Cardiac fibroblast (primary cell): ENCODE data around the gene KRTAP21-3.
"Not testable (repeated sequence)": the region's sequence is repeated elsewhere in the genome, so short reads cannot be mapped to it uniquely, and the experiment has no call there.

Source experiments
- DNase-seq, 2 donors: peaks; one replicate each; pipeline versions ENCODE4 v3.0.0 to v3.0.0-alpha.2; 2010; ENCODE audit warnings: low read depth in 2 of 2
- H3K4me3 ChIP-seq, 2 donors: replicated peaks in 1 of 2; 1 replicate in 1 of 2; 2 replicates in 1 of 2; pipeline ENCODE4 v1.5.1; 2011; ENCODE audit warnings: low read depth in 2 of 2, low read length in 2 of 2, mild to moderate bottlenecking in 2 of 2, moderate library complexity in 1 of 2
- CTCF ChIP-seq: IDR thresholded peaks from one replicate; pipeline ENCODE4 v1.5.1; 2011; ENCODE audit warnings: low read depth, mild to moderate bottlenecking, low read length, inconsistent platforms

The KRTAP21-3 gene

GRCh38 chr21:30718239-30718909 is at the start of gene KRTAP21-3:
TSS of gene KRTAP21-3 (minus strand) at chr21:30718777. CDS start at chr21:30718759, 18 bp downstream.
- H3K4me3 ChIP-seq, result no peak within 1 kb of the TSS
- TF ChIP-seq CTCF, result no peak
- DNase-seq, result peak in 1 of 2 donors; percentile 7

GRCh38 chr21:30760776-30761175 is 42.2 kb upstream of the KRTAP21-3 start:
- H3K4me3 ChIP-seq, result no peak overlapping the region
- no peak for DNase-seq
- TF ChIP-seq CTCF, result no peak

GRCh38 chr21:30758306-30758705 is 39.7 kb upstream of the KRTAP21-3 start:
- H3K4me3 ChIP-seq, result no peak overlapping the region
- no peak for TF ChIP-seq CTCF
- DNase-seq, result no peak

- H3K4me3 ChIP-seq, DNase-seq: not testable (repeated sequence)
Observed at GRCh38 chr21:30755328-30755727, 36.8 kb upstream of the KRTAP21-3 start, which contains the start of gene KRTAP21-1. TSS of gene KRTAP21-1 (minus strand) at chr21:30755428. CDS start at chr21:30755378, 50 bp downstream.

GRCh38 chr21:30747159-30747558 is 28.6 kb upstream of the KRTAP21-3 start, which contains the start of gene KRTAP21-2:
TSS of gene KRTAP21-2 (minus strand) at chr21:30747259. CDS start at chr21:30747202, 57 bp downstream.
- no peak within 1 kb of the TSS for H3K4me3 ChIP-seq
- no peak for TF ChIP-seq CTCF
- no peak for DNase-seq

GRCh38 chr21:30740462-30740861 is 21.9 kb upstream of the KRTAP21-3 start:
- no peak overlapping the region for H3K4me3 ChIP-seq
- no peak for DNase-seq
- TF ChIP-seq CTCF, result no peak

GRCh38 chr21:30733026-30733425 is 14.4 kb upstream of the KRTAP21-3 start:
- DNase-seq, result no peak
- TF ChIP-seq CTCF, result no peak
- H3K4me3 ChIP-seq, result no peak overlapping the region
